Esophagus mucosa (tissue), 1 donor: ENCODE data around the gene PTPRD. TPM values are rescaled to one million over a fixed set of nuclear protein-coding genes. Genes with fewer than 3 reads are reported as not detected.

ENCODE experiments used
- ATAC-seq: fragments of 200-7000 bp; cut with Tn5 transposase; one replicate; pipeline ENCODE4 v1.9.1; 2020
- total RNA-seq: library from RNA; stranded (reverse); gene quantifications from one replicate; pipeline ENCODE4 v1.2.4, GENCODE V29; 2023
- donor health status: DM: yes; HTN: yes; CAD: no.

Gene PTPRD
- total RNA-seq, 1 donor from 2014 or later, result 8.7 TPM

- ATAC-seq, result no peak
Measured at GRCh38 chr9:8855046-8855445, 1757.8 kb downstream of the PTPRD start.

GRCh38 chr9:8852301-8852864 is 1760.4 kb downstream of the PTPRD start:
- no peak for ATAC-seq

- no peak for ATAC-seq
Measured at GRCh38 chr9:8850914-8851313, 1761.9 kb downstream of the PTPRD start.

GRCh38 chr9:8845808-8846207 is 1767.0 kb downstream of the PTPRD start:
- ATAC-seq, result no peak

GRCh38 chr9:8845376-8845775 is 1767.4 kb downstream of the PTPRD start:
- no peak for ATAC-seq

- no peak for ATAC-seq
Measured at GRCh38 chr9:8844549-8844948, 1768.3 kb downstream of the PTPRD start.

- ATAC-seq, result no peak
Measured at GRCh38 chr9:8842402-8843193, 1770.2 kb downstream of the PTPRD start.

- no peak for ATAC-seq
Measured at GRCh38 chr9:8838136-8838535, 1774.7 kb downstream of the PTPRD start.

GRCh38 chr9:8835291-8835690 is 1777.5 kb downstream of the PTPRD start:
- ATAC-seq, result peak; percentile 28

GRCh38 chr9:8832955-8833354 is 1779.8 kb downstream of the PTPRD start:
- ATAC-seq, result no peak

GRCh38 chr9:8832386-8832785 is 1780.4 kb downstream of the PTPRD start:
- ATAC-seq, result no peak

GRCh38 chr9:8831568-8831967 is 1781.2 kb downstream of the PTPRD start:
- ATAC-seq, result no peak

- no peak for ATAC-seq
Measured at GRCh38 chr9:8826281-8826680, 1786.5 kb downstream of the PTPRD start.

GRCh38 chr9:8825585-8826147 is 1787.1 kb downstream of the PTPRD start:
- no peak for ATAC-seq

- no peak for ATAC-seq
Measured at GRCh38 chr9:8823131-8823895, 1789.5 kb downstream of the PTPRD start.

- ATAC-seq, result no peak
Measured at GRCh38 chr9:8822667-8823025, 1790.2 kb downstream of the PTPRD start.

- ATAC-seq, result no peak
Measured at GRCh38 chr9:8821910-8822666, 1790.7 kb downstream of the PTPRD start.

GRCh38 chr9:8817335-8817734 is 1795.5 kb downstream of the PTPRD start:
- no peak for ATAC-seq

GRCh38 chr9:8816361-8816760 is 1796.4 kb downstream of the PTPRD start:
- no peak for ATAC-seq

GRCh38 chr9:8815931-8816330 is 1796.9 kb downstream of the PTPRD start:
- no peak for ATAC-seq

GRCh38 chr9:8815219-8815618 is 1797.6 kb downstream of the PTPRD start:
- no peak for ATAC-seq

GRCh38 chr9:8812888-8813287 is 1799.9 kb downstream of the PTPRD start:
- ATAC-seq, result no peak

- no peak for ATAC-seq
Measured at GRCh38 chr9:8809741-8810140, 1803.1 kb downstream of the PTPRD start.
